T-cell (primary cell): ENCODE measurements around the gene PHC2. TPM values are rescaled to one million over a fixed set of nuclear protein-coding genes. Genes with fewer than 3 reads are reported as not detected.

Experiments used
- ATAC-seq, 4 experiments: fragments of 200-7000 bp in 3 of 4; fragments of 150-1000 bp in 1 of 4; cut with Tn5 transposase; replicated peaks in 1 of 4; 1 replicate in 3 of 4; 2 replicates in 1 of 4; pipeline ENCODE4 v1.10.0; 2021; ENCODE audit warnings: moderate library complexity in 3 of 4, mild to moderate bottlenecking in 2 of 4, moderate number of reproducible peaks in 1 of 4
- CTCF ChIA-PET, 2 donors: fragments of 300-600 bp; sonication (Branson Sonifier 250); formaldehyde crosslinking; loops; one replicate each; lab custom pipeline; 2022; ENCODE audit warnings: antibody characterized with exemption in 2 of 2; lab: Charles Lee
- POLR2A ChIA-PET, 2 donors: fragments of 300-600 bp; sonication (Branson Sonifier 250); formaldehyde crosslinking; loops; one replicate each; lab custom pipeline; 2022; ENCODE audit warnings: antibody characterized with exemption in 2 of 2; lab: Charles Lee
- DNase-seq, 35 experiments: peaks; one replicate each; pipeline versions ENCODE4 v3.0.0 to v3.0.0-alpha.2; 2013 to 2023
- H3K27ac ChIP-seq: one replicate; pipeline ENCODE4 v1.5.1; 2013; ENCODE audit warnings: low read length
- H3K27me3 ChIP-seq, 2 experiments: replicated peaks in 1 of 2; 1 replicate in 1 of 2; 2 replicates in 1 of 2; pipeline versions ENCODE4 v1.6.1 to v1.7.0; 2013; ENCODE audit warnings: low read length in 1 of 2, mixed read lengths in 1 of 2; ENCODE audit not compliant: control insufficient read depth in 2 of 2, insufficient read depth in 2 of 2; ENCODE audit errors: extremely low read depth in 1 of 2
- H3K36me3 ChIP-seq, 2 donors: 1 replicate in 1 of 2; 2 replicates in 1 of 2; pipeline versions ENCODE4 v1.6.1 to v1.7.0; 2013; ENCODE audit warnings: low read length in 1 of 2; ENCODE audit not compliant: control insufficient read depth in 2 of 2, insufficient read depth in 1 of 2; ENCODE audit errors: extremely low read depth in 1 of 2
- H3K4me1 ChIP-seq, 2 experiments: 1 replicate in 1 of 2; 2 replicates in 1 of 2; pipeline versions ENCODE4 v1.6.1 to v1.7.0; 2013; ENCODE audit warnings: low read length in 2 of 2, mixed read lengths in 1 of 2; ENCODE audit not compliant: insufficient read depth in 2 of 2, control insufficient read depth in 1 of 2; ENCODE audit errors: extremely low read depth in 1 of 2
- H3K4me3 ChIP-seq, 2 donors: 1 replicate in 1 of 2; 2 replicates in 1 of 2; pipeline versions ENCODE4 v1.5.1 to v1.7.0; 2013; ENCODE audit warnings: mild to moderate bottlenecking in 2 of 2, low read length in 1 of 2, moderate library complexity in 1 of 2; ENCODE audit not compliant: control insufficient read depth in 1 of 2; ENCODE audit errors: extremely low read depth in 1 of 2
- H3K9me3 ChIP-seq: 2 replicates; pipeline ENCODE4 v1.7.0; 2013
- H3K27ac Mint-ChIP-seq, 2 donors: one replicate each; pipeline ENCODE4 v1.8.0; 2020 to 2021; ENCODE audit warnings: mild to moderate bottlenecking in 2 of 2, mixed read lengths in 2 of 2
- H3K27me3 Mint-ChIP-seq, 2 donors: one replicate each; pipeline ENCODE4 v1.8.0; 2021 to 2022; ENCODE audit warnings: mixed read lengths in 2 of 2
- H3K36me3 Mint-ChIP-seq: one replicate; pipeline ENCODE4 v1.8.0; 2021; ENCODE audit warnings: mixed read lengths
- H3K4me1 Mint-ChIP-seq, 3 donors: one replicate each; pipeline ENCODE4 v1.8.0; 2020 to 2022; ENCODE audit warnings: mixed read lengths in 3 of 3, mild to moderate bottlenecking in 1 of 3
- H3K4me3 Mint-ChIP-seq, 3 donors: one replicate each; pipeline ENCODE4 v1.8.0; 2020 to 2022; ENCODE audit warnings: mild to moderate bottlenecking in 3 of 3, mixed read lengths in 3 of 3, moderate library complexity in 3 of 3
- H3K9me3 Mint-ChIP-seq, 3 donors: one replicate each; pipeline ENCODE4 v1.8.0; 2020 to 2022; ENCODE audit warnings: mixed read lengths in 3 of 3
- WGBS: methylation state at CpG from one replicate; pipeline ENCODE4 v1.1.5; 2013; ENCODE audit warnings: missing lambda C conversion rate; ENCODE audit not compliant: insufficient coverage; 5-methylcytosine and 5-hydroxymethylcytosine counted together
- total RNA-seq, 35 experiments: library from RNA in 6 of 35; stranded (reverse) in 6 of 35; fragments of 120-200 nt in 1 of 35; gene quantifications; one replicate each; pipeline versions ENCODE4 v1.2.1 to v1.2.4 and lab custom pipeline; 2013 to 2026

The PHC2 gene
- total RNA-seq, 5 donors from 2014 or later (not counting 1 experiment from before 2014, with no cell fraction given) = 29.7 to 39.3 (median 37.9) TPM

DNA sequence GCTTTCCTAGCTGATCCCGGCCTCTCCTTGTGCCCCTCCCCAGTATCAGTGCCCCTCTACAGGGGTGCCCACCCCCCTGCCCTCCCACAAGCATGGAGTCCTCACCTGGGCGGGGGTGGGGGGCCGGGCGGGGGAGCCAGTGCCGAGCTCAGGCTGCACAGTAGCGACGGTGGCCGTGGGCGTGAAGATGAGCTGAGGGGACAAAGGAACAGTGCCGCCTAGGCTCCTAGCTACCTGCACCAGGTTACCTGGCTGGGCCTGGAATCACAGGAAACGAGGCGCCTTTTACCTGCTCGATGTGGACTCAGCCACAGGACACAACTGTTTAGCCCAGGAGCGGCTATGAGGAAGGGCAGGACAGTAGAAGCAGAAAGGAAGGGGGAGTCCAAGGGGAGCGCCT lies 62.5 kb downstream of the PHC2 start:
- H3K9me3 Mint-ChIP-seq = no peaks in the 10 kb centered on the region
- DNase-seq = no peak
- H3K27me3 Mint-ChIP-seq = peaks cover 2% of the 10 kb centered on the region in 2 donors
- Histone ChIP-seq H3K4me1 (peaks cover 0 to 8% of the 10 kb centered on the region in 2 experiments), H3K9me3 (no peaks in the 10 kb centered on the region), H3K27ac (no peak overlapping the region), H3K36me3 (no peaks in the 10 kb centered on the region), H3K27me3 (peaks cover 0 to 22% of the 10 kb centered on the region in 2 experiments), H3K4me3 (no peak overlapping the region)
- no peak overlapping the region for H3K4me3 Mint-ChIP-seq
- ChIA-PET CTCF (interaction anchor here (0.5 to 1.9 kb wide), 4 partner anchors 72 to 254 kb away, joined by 4 to 12 read pairs (median 6); no protein-coding TSS in a partner anchor), POLR2A (no interaction called here)
- 89% methylated on average over 13 of the region's 15 CpGs for WGBS
- no peak for ATAC-seq
- peaks cover 1 to 4% (median 4%) of the 10 kb centered on the region in 3 donors for H3K4me1 Mint-ChIP-seq
- H3K27ac Mint-ChIP-seq = no peak overlapping the region
- H3K36me3 Mint-ChIP-seq = no peaks in the 10 kb centered on the region

DNA sequence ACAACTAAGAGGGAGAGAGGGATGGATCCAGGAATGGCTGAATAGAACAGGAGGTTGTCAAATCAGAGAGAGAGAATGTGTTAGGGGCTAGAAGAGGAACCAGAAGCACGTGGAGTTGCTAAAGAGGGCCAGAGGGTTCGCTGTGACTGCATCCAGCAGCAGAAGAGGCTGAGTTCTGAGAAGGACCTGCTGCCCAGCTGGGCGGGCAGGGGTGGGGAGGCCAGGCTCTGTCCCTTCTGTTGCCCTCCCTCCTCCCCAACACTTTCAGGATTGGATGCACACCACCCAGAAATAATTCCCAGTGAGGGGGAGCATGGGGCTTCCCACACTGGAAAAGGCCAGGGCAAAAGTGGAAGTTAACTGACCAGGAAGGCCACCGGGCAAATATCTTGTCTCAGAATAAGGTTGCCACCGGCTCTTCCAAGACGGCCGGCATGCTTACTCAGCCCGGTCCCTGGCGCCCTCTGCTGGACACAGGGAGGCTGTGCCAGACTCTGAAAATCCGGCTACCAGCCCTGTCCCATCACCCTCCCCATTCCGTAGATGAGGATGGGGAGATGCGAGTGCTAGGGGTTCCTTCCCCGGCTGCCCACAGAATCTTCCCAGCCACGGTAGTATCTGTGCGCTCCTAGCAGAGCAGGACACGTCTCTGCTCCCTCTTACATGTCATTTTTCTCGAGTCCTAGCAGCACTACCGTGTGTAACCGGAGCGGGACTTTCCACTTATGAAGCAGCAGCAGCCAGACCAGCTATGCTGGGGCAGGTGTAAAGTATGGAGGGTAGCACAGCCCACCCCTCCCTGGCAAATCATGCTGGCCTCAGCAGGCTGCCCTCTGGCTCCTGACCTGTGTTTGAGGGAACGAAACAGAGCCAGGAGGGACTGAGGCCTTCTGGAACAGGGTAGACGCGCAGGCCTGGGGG lies 63.1 kb downstream of the PHC2 start:
- Histone ChIP-seq H3K27ac (no peak overlapping the region), H3K4me3 (no peak overlapping the region), H3K9me3 (no peaks in the 10 kb centered on the region), H3K4me1 (peaks cover 0 to 8% of the 10 kb centered on the region in 2 experiments), H3K27me3 (peaks cover 0 to 23% of the 10 kb centered on the region in 2 experiments), H3K36me3 (no peaks in the 10 kb centered on the region)
- no peaks in the 10 kb centered on the region for H3K9me3 Mint-ChIP-seq
- 54% methylated on average over 6 of the region's 23 CpGs for WGBS
- H3K27ac Mint-ChIP-seq = no peak overlapping the region
- H3K4me1 Mint-ChIP-seq = peaks cover 1 to 4% (median 4%) of the 10 kb centered on the region in 3 donors
- no peaks in the 10 kb centered on the region for H3K36me3 Mint-ChIP-seq
- H3K4me3 Mint-ChIP-seq = no peak overlapping the region
- ATAC-seq (peak; percentile 91 to 96 (median 92)), DNase-seq (peak; percentile 59 to 90 (median 80))
- CTCF ChIA-PET = interaction anchor here (0.5 to 2.3 kb wide), 3 partner anchors 72 to 254 kb away, joined by 4 to 12 read pairs (median 7); no protein-coding TSS in a partner anchor
- peaks cover 0 to 2% of the 10 kb centered on the region in 2 donors for H3K27me3 Mint-ChIP-seq
- POLR2A ChIA-PET = no interaction called here

DNA sequence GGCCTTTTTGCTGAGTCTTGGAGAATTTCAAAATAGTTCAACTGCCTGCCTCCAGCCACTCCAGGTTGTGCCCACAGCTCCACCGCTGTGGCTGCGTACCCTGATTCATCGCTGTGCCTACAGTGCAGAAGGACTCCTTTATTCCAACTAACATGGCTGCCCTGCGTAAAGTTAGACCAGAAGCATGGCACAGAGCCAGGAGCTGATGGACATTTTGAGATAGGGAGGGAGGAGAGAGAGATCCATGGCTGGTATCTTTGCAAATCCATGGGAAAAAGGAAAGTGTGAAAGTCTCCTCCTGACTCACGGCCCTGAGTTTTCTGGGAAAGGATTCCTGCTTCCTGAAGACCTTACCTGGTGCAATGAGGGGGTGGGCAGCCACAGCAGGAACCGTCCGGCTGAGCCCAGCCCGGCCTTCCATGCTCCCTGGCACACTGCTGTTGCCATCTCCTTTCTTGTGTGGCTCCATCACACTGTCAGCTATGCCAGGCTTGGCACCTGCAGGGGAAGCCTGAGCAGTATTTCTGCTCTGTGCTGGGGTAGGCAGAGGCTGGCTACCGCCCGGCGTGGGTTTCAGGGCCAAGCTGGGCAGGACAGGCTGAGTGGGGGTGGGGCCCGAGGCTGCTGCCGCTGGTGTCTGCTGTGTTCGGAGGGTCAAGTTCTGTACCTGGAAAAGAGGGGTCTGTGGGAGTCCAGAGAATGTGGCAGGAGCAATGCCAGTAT lies 64.0 kb downstream of the PHC2 start:
- DNase-seq (no peak), ATAC-seq (no peak)
- peaks cover 0 to 8% of the 10 kb centered on the region in 2 experiments for H3K4me1 ChIP-seq
- peaks cover 0 to 23% of the 10 kb centered on the region in 2 experiments for H3K27me3 ChIP-seq
- 94% methylated on average over 10 of the region's 14 CpGs for WGBS
- peaks cover 1 to 4% (median 4%) of the 10 kb centered on the region in 3 donors for H3K4me1 Mint-ChIP-seq
- no peak overlapping the region for H3K27ac Mint-ChIP-seq
- no peak overlapping the region for H3K4me3 Mint-ChIP-seq
- no peaks in the 10 kb centered on the region for H3K36me3 ChIP-seq
- no peaks in the 10 kb centered on the region for H3K9me3 ChIP-seq
- no peak overlapping the region for H3K27ac ChIP-seq
- POLR2A ChIA-PET = no interaction called here
- H3K9me3 Mint-ChIP-seq = no peaks in the 10 kb centered on the region
- CTCF ChIA-PET = interaction anchor here (0.6 to 2.3 kb wide), 3 partner anchors 67 to 71 kb away, joined by 4 to 12 read pairs (median 5); no protein-coding TSS in a partner anchor
- H3K27me3 Mint-ChIP-seq = no peaks in the 10 kb centered on the region
- H3K4me3 ChIP-seq = no peak overlapping the region
- H3K36me3 Mint-ChIP-seq = no peaks in the 10 kb centered on the region

DNA sequence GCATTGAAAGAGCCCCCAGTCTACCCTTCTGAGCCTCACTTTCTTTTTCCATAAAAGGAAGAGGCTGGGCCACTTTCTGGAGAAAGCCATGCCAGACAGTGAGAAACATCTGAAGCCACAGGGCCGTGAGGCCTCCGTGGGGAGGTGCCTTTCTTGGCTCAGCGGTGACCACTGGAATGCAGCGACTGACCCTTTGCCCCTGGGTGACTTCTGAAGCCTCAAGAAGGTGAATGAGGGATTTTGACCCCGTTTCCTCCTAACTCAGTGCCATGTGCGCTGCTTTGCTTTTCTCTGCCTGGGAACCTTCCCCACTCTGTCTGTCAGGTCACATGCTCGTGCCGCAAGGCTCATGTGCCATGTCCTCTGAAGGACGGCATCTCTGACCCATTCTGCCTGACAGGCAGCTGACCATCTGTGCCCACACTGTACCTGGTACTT lies 65.3 kb downstream of the PHC2 start:
- Mint-ChIP-seq H3K27me3 (no peaks in the 10 kb centered on the region), H3K4me1 (peaks cover 1 to 8% (median 4%) of the 10 kb centered on the region in 3 donors), H3K4me3 (no peak overlapping the region), H3K27ac (no peak overlapping the region), H3K36me3 (no peaks in the 10 kb centered on the region), H3K9me3 (no peaks in the 10 kb centered on the region)
- Histone ChIP-seq H3K27ac (no peak overlapping the region), H3K27me3 (peaks cover 0 to 20% of the 10 kb centered on the region in 2 experiments), H3K4me3 (no peak overlapping the region), H3K36me3 (no peaks in the 10 kb centered on the region), H3K4me1 (peaks cover 0 to 8% of the 10 kb centered on the region in 2 experiments), H3K9me3 (no peaks in the 10 kb centered on the region)
- POLR2A ChIA-PET = no interaction called here
- no peak for DNase-seq
- 68% methylated on average over 5 of the region's 9 CpGs for WGBS
- no peak for ATAC-seq
- CTCF ChIA-PET = interaction anchor here (1.3 to 2.3 kb wide), 2 partner anchors 69 to 70 kb away, joined by 5 to 12 read pairs; no protein-coding TSS in a partner anchor

DNA sequence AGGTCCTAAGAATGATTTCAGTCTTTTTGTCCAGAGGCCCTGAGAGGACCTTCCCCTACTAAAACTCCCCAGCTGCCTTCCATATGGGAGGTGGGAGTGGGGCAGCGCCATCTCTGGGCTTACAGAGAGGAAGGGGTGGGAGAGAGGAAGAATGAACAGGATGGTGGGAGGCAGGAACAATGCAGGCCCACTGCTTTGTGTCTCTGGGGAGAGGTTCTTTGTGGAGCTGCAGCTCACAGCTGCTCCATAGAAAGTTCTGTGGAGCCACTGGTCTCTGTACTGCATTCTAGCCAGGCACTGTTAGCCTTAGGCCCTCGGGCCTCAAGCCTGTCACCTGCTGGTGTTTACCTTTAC lies 66.4 kb downstream of the PHC2 start:
- CTCF ChIA-PET = interaction anchor here in 1 of 2 donors (1.1 kb wide), 1 partner anchor 69 kb away, joined by 3 read pairs; no protein-coding TSS in a partner anchor
- no peaks in the 10 kb centered on the region for H3K36me3 ChIP-seq

DNA sequence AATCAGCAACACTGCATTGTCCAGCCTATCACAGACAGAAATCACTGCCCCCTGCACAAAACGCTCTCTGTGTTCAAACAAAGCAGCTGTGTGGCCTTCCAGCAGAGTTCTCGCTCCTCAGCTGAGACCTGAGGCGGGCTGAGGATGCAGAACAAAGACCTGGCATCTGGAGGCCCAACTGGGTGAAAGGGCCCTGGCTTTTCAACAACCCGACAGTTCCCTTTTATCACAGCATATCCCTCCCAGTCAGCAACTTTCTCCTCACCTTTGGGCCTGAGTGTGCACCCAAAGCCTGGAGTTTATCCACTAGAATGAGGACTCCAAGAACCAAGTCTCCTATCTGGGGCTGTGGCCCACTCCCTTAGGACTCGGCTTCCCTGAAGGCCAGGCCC lies 67.4 kb downstream of the PHC2 start:
- Mint-ChIP-seq H3K27ac (no peak overlapping the region), H3K4me3 (no peak overlapping the region), H3K4me1 (peaks cover 1 to 8% (median 4%) of the 10 kb centered on the region in 3 donors), H3K27me3 (no peaks in the 10 kb centered on the region), H3K36me3 (no peaks in the 10 kb centered on the region), H3K9me3 (no peaks in the 10 kb centered on the region)
- no peaks in the 10 kb centered on the region for H3K9me3 ChIP-seq
- no peak for ATAC-seq
- H3K36me3 ChIP-seq = no peaks in the 10 kb centered on the region
- DNase-seq = no peak
- ChIA-PET CTCF (interaction anchor here in 1 of 2 donors (1.4 kb wide), 1 partner anchor 67 kb away, joined by 3 read pairs; no protein-coding TSS in a partner anchor), POLR2A (no interaction called here)
- H3K4me1 ChIP-seq = peaks cover 0 to 8% of the 10 kb centered on the region in 2 experiments
- peaks cover 0 to 18% of the 10 kb centered on the region in 2 experiments for H3K27me3 ChIP-seq
- 94% methylated on average over 5 of the region's 5 CpGs for WGBS
- H3K4me3 ChIP-seq = no peak overlapping the region
- H3K27ac ChIP-seq = no peak overlapping the region

More for the DNA sequence above, 66.4 kb downstream of the PHC2 start:
- 86% methylated on average over 1 of the region's 2 CpGs for WGBS
- no peak overlapping the region for H3K4me3 ChIP-seq
- peaks cover 0 to 20% of the 10 kb centered on the region in 2 experiments for H3K27me3 ChIP-seq
- Mint-ChIP-seq H3K36me3 (no peaks in the 10 kb centered on the region), H3K4me1 (peaks cover 1 to 8% (median 4%) of the 10 kb centered on the region in 3 donors), H3K27me3 (no peaks in the 10 kb centered on the region), H3K27ac (no peak overlapping the region), H3K9me3 (no peaks in the 10 kb centered on the region), H3K4me3 (no peak overlapping the region)
- no peaks in the 10 kb centered on the region for H3K9me3 ChIP-seq
- no peak overlapping the region for H3K27ac ChIP-seq
- H3K4me1 ChIP-seq = peaks cover 0 to 8% of the 10 kb centered on the region in 2 experiments
- ATAC-seq (no peak), DNase-seq (no peak)
- POLR2A ChIA-PET = no interaction called here
